SK-N-SH treated with all-trans-retinoic acid at 6 μM for 48 hours (cell line): ENCODE measurements around the gene BLNK.

Source experiments
- ARNTL ChIP-seq: fragments of 450-650 bp; formaldehyde crosslinking; IDR thresholded peaks from 2 replicates; pipeline ENCODE4 v1.5.0; 2020; ENCODE audit warnings: low read depth, mild to moderate bottlenecking, moderate library complexity, borderline replicate concordance
- CSDC2 ChIP-seq: fragments of 250-450 bp; sonication (Bioruptor Pico); IDR thresholded peaks from 2 replicates; pipeline ENCODE4 v1.5.0; 2020; ENCODE audit warnings: mild to moderate bottlenecking, moderate library complexity
- PATZ1 ChIP-seq: fragments of 250-450 bp; sonication (Bioruptor Pico); IDR thresholded peaks from 2 replicates; pipeline ENCODE4 v1.8.0; 2020; ENCODE audit warnings: mild to moderate bottlenecking, moderate library complexity, borderline replicate concordance
- ZFP3 ChIP-seq: fragments of 250-450 bp; sonication (Bioruptor Pico); IDR thresholded peaks from 2 replicates; pipeline ENCODE4 v1.5.0; 2020; ENCODE audit warnings: mild to moderate bottlenecking, moderate library complexity
- ZNF70 ChIP-seq: fragments of 450-650 bp; formaldehyde crosslinking; IDR thresholded peaks from 2 replicates; pipeline ENCODE4 v1.5.0; 2020; ENCODE audit warnings: mild to moderate bottlenecking, moderate library complexity

GRCh38 chr10:96176985-96177384 lies 94.4 kb downstream of the BLNK start:
- TF ChIP-seq CSDC2 (CRISPR knock-in tag): no peak
- TF ChIP-seq ZFP3 (CRISPR knock-in tag): no peak
- TF ChIP-seq ZNF70 (CRISPR knock-in tag): no peak
- no peak for TF ChIP-seq ARNTL (CRISPR knock-in tag)
- no peak for TF ChIP-seq PATZ1
